ENCODE results near the gene AQP3. TPM values are rescaled to one million over a fixed set of nuclear protein-coding genes. Genes with fewer than 3 reads are reported as not detected.

Gene AQP3
- total RNA-seq, 1 donor from 2014 or later, result 5.4 TPM

DNA sequence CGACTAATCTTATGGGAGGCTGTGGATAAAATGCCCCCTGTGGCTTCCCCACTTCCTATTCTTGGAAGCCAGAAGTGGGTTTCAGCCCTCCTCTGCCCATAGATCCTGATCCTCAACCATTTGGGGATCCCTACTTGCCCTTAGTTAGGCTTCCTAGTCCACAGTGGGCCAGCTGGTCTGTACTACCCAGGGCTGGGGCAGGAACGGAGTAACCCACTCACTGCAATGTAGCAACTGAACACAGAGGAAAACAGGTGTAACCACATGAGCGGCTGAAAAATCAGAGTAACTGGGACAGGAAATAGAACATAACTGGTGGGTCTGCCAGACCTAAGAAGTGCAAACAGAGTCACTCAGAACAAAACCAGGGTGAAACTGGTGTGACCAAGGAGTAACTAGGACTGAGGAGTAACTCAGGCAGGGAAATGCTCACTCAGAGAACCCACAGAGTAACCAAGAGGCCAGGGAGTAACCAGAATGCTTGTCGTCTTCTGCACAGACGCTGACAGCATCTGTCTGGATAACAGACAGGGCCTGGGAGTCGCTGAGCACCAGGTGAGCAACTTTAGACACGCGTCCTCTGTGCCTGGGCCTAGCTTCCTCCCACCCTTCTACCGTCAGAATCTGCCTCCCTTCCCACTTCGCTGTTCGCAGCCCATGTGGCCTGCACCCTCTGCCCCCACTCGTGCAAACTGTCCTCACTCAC, 1.0 kb downstream of the AQP3 start:
- no peak for DNase-seq (ENCODE audit: low read depth)
- no peak for TF ChIP-seq CTCF (conservative IDR thresholded peaks at IDR 0.05; ENCODE audit: low read depth, low read length)
- H3K4me3 ChIP-seq (ENCODE audit: low read depth, low read length), result peak overlapping the region; percentile 56

GRCh38 chr9:33445389-33446239, 1.8 kb downstream of the AQP3 start:
- no peak for DNase-seq (ENCODE audit: low read depth)
- no peak overlapping the region for H3K4me3 ChIP-seq (ENCODE audit: low read depth, low read length)
- no peak for TF ChIP-seq CTCF (conservative IDR thresholded peaks at IDR 0.05; ENCODE audit: low read depth, low read length)

DNA sequence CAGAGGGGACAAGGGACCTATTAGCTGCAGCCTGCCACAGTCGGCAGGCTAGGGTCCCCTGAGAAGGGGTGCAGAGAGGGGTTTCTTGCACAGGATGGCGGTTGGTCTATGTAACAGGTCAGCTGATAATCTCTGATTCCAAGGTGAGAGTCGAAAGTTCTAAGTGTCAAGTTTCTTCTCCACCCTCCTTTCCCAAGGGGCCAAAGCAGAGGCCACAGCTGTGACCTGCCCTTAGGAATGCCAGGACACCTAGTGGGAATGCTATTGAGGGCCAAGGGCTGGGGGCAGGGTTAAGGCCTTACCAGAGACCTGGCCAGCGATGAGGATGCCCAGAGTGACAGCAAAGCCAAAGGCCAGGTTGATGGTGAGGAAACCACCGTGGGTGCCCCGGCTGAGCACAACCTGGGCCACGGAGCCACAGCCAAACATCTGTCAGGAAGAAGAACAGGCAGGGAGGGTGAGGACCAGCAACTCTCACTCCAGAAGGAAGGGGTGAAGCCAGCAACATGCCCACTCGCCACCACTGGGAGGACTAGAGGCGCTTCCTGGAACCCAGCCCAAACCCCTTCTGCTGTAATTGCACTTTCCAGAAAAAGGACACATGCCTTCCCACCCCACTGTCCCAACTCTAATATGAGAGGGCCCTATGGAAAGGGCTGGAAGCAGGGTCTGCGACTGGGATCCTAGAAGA, 3.8 kb downstream of the AQP3 start:
- TF ChIP-seq CTCF (conservative IDR thresholded peaks at IDR 0.05; ENCODE audit: low read depth, low read length), result no peak
- H3K4me3 ChIP-seq (ENCODE audit: low read depth, low read length), result no peak overlapping the region
- DNase-seq (ENCODE audit: low read depth), result no peak

DNA sequence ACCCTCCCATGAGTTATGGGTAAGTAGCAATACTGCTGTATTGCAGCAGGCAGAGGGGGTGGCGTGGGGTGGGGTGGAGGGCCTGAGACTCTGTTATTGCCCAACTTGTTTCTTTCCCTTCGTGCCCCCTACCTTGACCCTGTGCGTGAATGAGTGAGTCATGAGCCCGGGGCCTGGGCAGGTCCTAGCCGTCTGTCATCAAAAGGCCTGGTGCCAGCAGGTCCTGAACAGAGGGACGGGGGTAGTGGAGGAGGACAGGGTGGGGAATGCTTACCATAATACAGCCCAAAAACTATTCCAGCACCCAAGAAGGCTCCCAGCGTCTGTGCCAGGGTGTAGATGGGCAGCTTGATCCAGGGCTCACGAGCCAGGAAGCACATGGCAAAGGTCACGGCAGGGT, 4.3 kb downstream of the AQP3 start:
- TF ChIP-seq CTCF (conservative IDR thresholded peaks at IDR 0.05; ENCODE audit: low read depth, low read length), result no peak
- H3K4me3 ChIP-seq (ENCODE audit: low read depth, low read length), result no peak overlapping the region
- no peak for DNase-seq (ENCODE audit: low read depth)

GRCh38 chr9:33442125-33442524, 5.3 kb downstream of the AQP3 start:
- H3K4me3 ChIP-seq (ENCODE audit: low read depth, low read length), result no peak overlapping the region
- no peak for TF ChIP-seq CTCF (conservative IDR thresholded peaks at IDR 0.05; ENCODE audit: low read depth, low read length)
- no peak for DNase-seq (ENCODE audit: low read depth)

GRCh38 chr9:33440609-33441008, 6.8 kb downstream of the AQP3 start:
- no peak for TF ChIP-seq CTCF (conservative IDR thresholded peaks at IDR 0.05; ENCODE audit: low read depth, low read length)
- no peak for DNase-seq (ENCODE audit: low read depth)
- no peak overlapping the region for H3K4me3 ChIP-seq (ENCODE audit: low read depth, low read length)
